Karpas-422 (cell line): ENCODE data around the gene NDUFB8. TPM values are rescaled to one million over a fixed set of nuclear protein-coding genes. Genes with fewer than 3 reads are reported as not detected.

ENCODE experiments used
- DNase-seq: peaks from one replicate; pipeline ENCODE4 v3.0.0-alpha.2; 2015
- H2AFZ ChIP-seq: fragments of 200-600 bp; sonication (generic); 2 replicates; pipeline ENCODE4 v1.6.1; 2014; ENCODE audit warnings: antibody characterized with exemption, low read length, mixed read lengths
- H3K27ac ChIP-seq: fragments of 200-600 bp; sonication (generic); 2 replicates; pipeline ENCODE4 v1.5.1; 2014; ENCODE audit warnings: mild to moderate bottlenecking, low read length, moderate library complexity
- H3K27me3 ChIP-seq: fragments of 200-600 bp; sonication (generic); 2 replicates; pipeline ENCODE4 v1.6.1; 2014; ENCODE audit warnings: low read length, mixed read lengths
- H3K36me3 ChIP-seq: fragments of 200-600 bp; sonication (generic); 2 replicates; pipeline ENCODE4 v1.6.1; 2014; ENCODE audit warnings: low read length, mixed read lengths; ENCODE audit not compliant: insufficient read depth
- H3K4me1 ChIP-seq: fragments of 200-600 bp; sonication (generic); 2 replicates; pipeline ENCODE4 v1.6.1; 2014; ENCODE audit warnings: mild to moderate bottlenecking, low read length, mixed read lengths
- H3K4me2 ChIP-seq: fragments of 200-600 bp; sonication (generic); 2 replicates; pipeline ENCODE4 v1.6.1; 2014; ENCODE audit warnings: low read length, low read depth, mild to moderate bottlenecking; ENCODE audit not compliant: poor library complexity, severe bottlenecking
- H3K4me3 ChIP-seq: fragments of 200-600 bp; sonication (generic); 2 replicates; pipeline ENCODE4 v1.5.1; 2014; ENCODE audit warnings: mild to moderate bottlenecking, antibody characterized with exemption, low read length, mixed read lengths
- H3K79me2 ChIP-seq: fragments of 200-600 bp; sonication (generic); 2 replicates; pipeline ENCODE4 v1.6.1; 2014; ENCODE audit warnings: mild to moderate bottlenecking, low read length, mixed read lengths
- H3K9ac ChIP-seq: fragments of 200-600 bp; sonication (generic); 2 replicates; pipeline ENCODE4 v1.6.0; 2014; ENCODE audit warnings: low read length
- H3K9me2 ChIP-seq: fragments of 200-600 bp; sonication (generic), shearing (Covaris generic); replicated peaks from 2 replicates; pipeline ENCODE4 v1.6.0; 2014; ENCODE audit warnings: mild to moderate bottlenecking, low read length, moderate library complexity; ENCODE audit not compliant: insufficient read depth
- H3K9me3 ChIP-seq: fragments of 300-700, 200-600 bp; sonication (generic); 2 replicates; pipeline ENCODE4 v1.6.1; 2014; ENCODE audit warnings: low read length, mixed read lengths
- H4K20me1 ChIP-seq: fragments of 200-600 bp; sonication (generic); 2 replicates; pipeline ENCODE4 v1.6.1; 2014; ENCODE audit warnings: mild to moderate bottlenecking, antibody characterized with exemption, low read length, low read depth; ENCODE audit not compliant: insufficient read depth
- total RNA-seq: library from RNA; depleted of rRNA; stranded (reverse); fragments of >200 nt; shearing (Covaris generic); gene quantifications from 2 replicates; pipeline ENCODE4 v1.2.3, GENCODE V29; 2014; ENCODE audit warnings: low replicate concordance

The NDUFB8 gene
- total RNA-seq, 1 experiment from 2014 or later: 267 TPM

GRCh38 chr10:100496567-100496966, 33.1 kb downstream of the NDUFB8 start:
- Histone ChIP-seq H3K9me2 (no peaks in the 10 kb centered on the region), H2AFZ (no peak overlapping the region), H3K27me3 (no peaks in the 10 kb centered on the region), H3K4me3 (no peak overlapping the region), H3K9ac (no peak overlapping the region), H4K20me1 (no peaks in the 10 kb centered on the region), H3K27ac (no peak overlapping the region), H3K9me3 (no peaks in the 10 kb centered on the region), H3K36me3 (no peaks in the 10 kb centered on the region), H3K4me1 (no peaks in the 10 kb centered on the region), H3K4me2 (no peak overlapping the region), H3K79me2 (no peaks in the 10 kb centered on the region)
- DNase-seq: no peak

- H3K9me2 ChIP-seq: no peaks in the 10 kb centered on the region
- H3K36me3 ChIP-seq: no peaks in the 10 kb centered on the region
- no peaks in the 10 kb centered on the region for H3K27me3 ChIP-seq
- no peaks in the 10 kb centered on the region for H3K9me3 ChIP-seq
- no peak overlapping the region for H3K4me3 ChIP-seq
- H3K79me2 ChIP-seq: no peaks in the 10 kb centered on the region
- no peaks in the 10 kb centered on the region for H3K4me1 ChIP-seq
- DNase-seq: no peak
- H4K20me1 ChIP-seq: no peaks in the 10 kb centered on the region
- H3K4me2 ChIP-seq: no peak overlapping the region
- H3K27ac ChIP-seq: no peak overlapping the region
- no peak overlapping the region for H2AFZ ChIP-seq
- H3K9ac ChIP-seq: no peak overlapping the region
These were observed 39.1 kb downstream of the NDUFB8 start for GRCh38 chr10:100490531-100490930.

DNA sequence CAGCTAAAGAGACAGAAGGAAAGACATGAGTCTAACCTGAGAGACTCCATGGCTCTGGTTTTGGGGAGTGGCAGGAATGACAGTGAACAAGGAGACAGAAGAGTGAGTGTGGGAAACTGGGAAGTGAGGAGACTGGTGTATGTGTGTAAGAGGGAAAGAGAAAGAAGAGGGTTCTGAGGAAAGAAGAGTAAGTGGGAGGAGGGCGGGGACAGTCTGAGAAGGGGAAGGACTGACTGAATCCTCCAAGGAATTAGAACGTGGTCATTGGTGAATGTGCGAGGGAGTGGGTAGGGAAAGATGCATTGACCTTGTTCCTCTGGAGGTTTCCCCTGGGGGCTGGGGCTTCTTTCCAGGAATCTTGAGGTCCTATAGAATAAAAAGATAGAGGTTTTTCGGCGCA, 40.3 kb downstream of the NDUFB8 start:
- Histone ChIP-seq H3K79me2 (no peaks in the 10 kb centered on the region), H3K4me1 (no peaks in the 10 kb centered on the region), H3K9me2 (no peaks in the 10 kb centered on the region)

GRCh38 chr10:100487529-100487928, 42.1 kb downstream of the NDUFB8 start:
- DNase-seq: no peak
- no peak overlapping the region for H3K4me2 ChIP-seq
- H4K20me1 ChIP-seq: no peaks in the 10 kb centered on the region
- H3K4me3 ChIP-seq: no peak overlapping the region
- H2AFZ ChIP-seq: no peak overlapping the region
- no peaks in the 10 kb centered on the region for H3K9me3 ChIP-seq
- H3K27me3 ChIP-seq: no peaks in the 10 kb centered on the region
- H3K79me2 ChIP-seq: no peaks in the 10 kb centered on the region
- no peak overlapping the region for H3K27ac ChIP-seq
- H3K9ac ChIP-seq: no peak overlapping the region
- no peaks in the 10 kb centered on the region for H3K9me2 ChIP-seq
- no peaks in the 10 kb centered on the region for H3K36me3 ChIP-seq
- H3K4me1 ChIP-seq: peaks cover 1% of the 10 kb centered on the region; the same call in 1 of the 2 replicates

More for the DNA sequence above, 40.3 kb downstream of the NDUFB8 start:
- Histone ChIP-seq H3K27ac (no peak overlapping the region), H3K9me3 (no peaks in the 10 kb centered on the region), H2AFZ (no peak overlapping the region), H3K36me3 (no peaks in the 10 kb centered on the region), H3K27me3 (no peaks in the 10 kb centered on the region), H3K4me2 (no peak overlapping the region), H4K20me1 (no peaks in the 10 kb centered on the region), H3K4me3 (no peak overlapping the region), H3K9ac (no peak overlapping the region)
- no peak for DNase-seq

GRCh38 chr10:100485801-100486495, 43.7 kb downstream of the NDUFB8 start:
- no peaks in the 10 kb centered on the region for H3K27me3 ChIP-seq
- no peak overlapping the region for H3K27ac ChIP-seq
- peaks cover 11% of the 10 kb centered on the region for H3K4me1 ChIP-seq
- no peak for DNase-seq
- H3K4me2 ChIP-seq: no peak overlapping the region
- no peak overlapping the region for H3K4me3 ChIP-seq
- no peaks in the 10 kb centered on the region for H3K36me3 ChIP-seq
- H3K9me3 ChIP-seq: no peaks in the 10 kb centered on the region
- H3K9ac ChIP-seq: no peak overlapping the region
- no peak overlapping the region for H2AFZ ChIP-seq
- no peaks in the 10 kb centered on the region for H4K20me1 ChIP-seq
- no peaks in the 10 kb centered on the region for H3K79me2 ChIP-seq
- no peaks in the 10 kb centered on the region for H3K9me2 ChIP-seq

GRCh38 chr10:100485366-100485765, 44.3 kb downstream of the NDUFB8 start:
- no peaks in the 10 kb centered on the region for H3K9me3 ChIP-seq
- H3K27me3 ChIP-seq: no peaks in the 10 kb centered on the region
- H4K20me1 ChIP-seq: no peaks in the 10 kb centered on the region
- H3K4me1 ChIP-seq: peaks cover 11% of the 10 kb centered on the region
- DNase-seq: no peak
- no peak overlapping the region for H3K27ac ChIP-seq
- H2AFZ ChIP-seq: no peak overlapping the region
- no peak overlapping the region for H3K4me2 ChIP-seq
- H3K79me2 ChIP-seq: no peaks in the 10 kb centered on the region
- no peak overlapping the region for H3K9ac ChIP-seq
- H3K36me3 ChIP-seq: no peaks in the 10 kb centered on the region
- no peak overlapping the region for H3K4me3 ChIP-seq
- no peaks in the 10 kb centered on the region for H3K9me2 ChIP-seq

GRCh38 chr10:100483876-100484666, 45.6 kb downstream of the NDUFB8 start:
- Histone ChIP-seq H3K27ac (no peak overlapping the region), H3K9me3 (no peaks in the 10 kb centered on the region), H2AFZ (no peak overlapping the region), H3K9ac (no peak overlapping the region), H3K4me3 (no peak overlapping the region), H4K20me1 (no peaks in the 10 kb centered on the region), H3K4me1 (peaks cover 11% of the 10 kb centered on the region), H3K4me2 (no peak overlapping the region), H3K9me2 (no peaks in the 10 kb centered on the region), H3K36me3 (no peaks in the 10 kb centered on the region), H3K27me3 (no peaks in the 10 kb centered on the region), H3K79me2 (no peaks in the 10 kb centered on the region)
- DNase-seq: no peak

DNA sequence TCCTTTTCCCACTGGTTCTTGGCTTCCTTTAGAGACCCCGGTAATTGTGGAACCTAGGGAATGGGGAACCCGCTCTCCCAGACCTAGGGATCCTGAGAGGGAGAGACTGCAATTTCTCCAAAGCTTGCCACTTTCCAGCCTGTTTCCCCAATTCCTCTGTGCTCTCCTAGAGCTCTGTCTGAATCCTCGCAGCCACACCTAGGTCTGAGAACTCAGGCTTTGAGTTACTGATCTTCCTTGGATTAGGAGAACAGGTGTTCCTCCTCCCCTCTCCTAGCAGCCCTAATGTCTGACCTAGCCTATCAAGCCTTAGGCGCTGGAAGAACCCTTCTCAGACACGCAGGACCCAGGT, 46.9 kb downstream of the NDUFB8 start:
- peak overlapping the region; percentile 63; the same call in 1 of the 2 replicates for H3K4me3 ChIP-seq
- DNase-seq: no peak
- no peak overlapping the region for H3K27ac ChIP-seq
- no peaks in the 10 kb centered on the region for H4K20me1 ChIP-seq
- no peaks in the 10 kb centered on the region for H3K9me2 ChIP-seq
- no peak overlapping the region for H3K9ac ChIP-seq
- H3K27me3 ChIP-seq: no peaks in the 10 kb centered on the region
- H3K79me2 ChIP-seq: no peaks in the 10 kb centered on the region
- H3K4me2 ChIP-seq: peak overlapping the region; percentile 78
- H3K9me3 ChIP-seq: no peaks in the 10 kb centered on the region
- peaks cover 11% of the 10 kb centered on the region for H3K4me1 ChIP-seq
- H2AFZ ChIP-seq: no peak overlapping the region
- no peaks in the 10 kb centered on the region for H3K36me3 ChIP-seq
